DMS 273 (cell line): ENCODE results near the gene CLPTM1.
"Not testable (repeated sequence)": the region's sequence is repeated elsewhere in the genome, so short reads cannot be mapped to it uniquely, and the experiment has no call there.

Source experiments
- DNase-seq: peaks from one replicate; lab custom pipeline; 2025; ENCODE audit not compliant: unreplicated experiment; lab: John Stamatoyannopoulos, UW

The CLPTM1 gene

DNA sequence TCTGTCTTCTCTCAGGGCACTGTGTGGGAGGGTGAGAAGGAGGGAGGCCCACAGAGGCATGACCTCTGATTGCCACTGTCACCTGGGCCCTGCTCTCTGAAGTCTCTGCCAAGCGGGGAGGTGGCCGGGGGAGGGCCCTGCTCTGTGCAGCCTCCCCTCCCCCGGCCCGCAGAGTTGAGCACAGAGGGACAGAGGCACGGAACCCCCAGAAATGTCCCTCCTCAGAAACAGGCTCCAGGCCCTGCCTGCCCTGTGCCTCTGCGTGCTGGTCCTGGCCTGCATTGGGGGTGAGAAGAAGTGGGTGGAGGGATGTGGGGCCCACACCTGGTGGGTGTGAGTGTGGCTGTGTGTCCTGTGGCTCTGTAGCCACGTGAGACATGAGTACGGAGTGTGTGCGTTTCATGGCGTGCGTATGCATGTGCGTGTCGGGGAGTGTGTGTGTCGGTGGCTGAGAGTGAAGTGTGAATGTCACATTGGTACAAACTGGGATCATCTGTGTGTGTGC, 13.1 kb upstream of the CLPTM1 start, which contains the start of gene APOC4:
TSS of gene APOC4 (plus strand) at position 171 of the 505 bp plus-strand sequence. CDS start at position 212, 41 bp downstream.
- no peak for DNase-seq

DNA sequence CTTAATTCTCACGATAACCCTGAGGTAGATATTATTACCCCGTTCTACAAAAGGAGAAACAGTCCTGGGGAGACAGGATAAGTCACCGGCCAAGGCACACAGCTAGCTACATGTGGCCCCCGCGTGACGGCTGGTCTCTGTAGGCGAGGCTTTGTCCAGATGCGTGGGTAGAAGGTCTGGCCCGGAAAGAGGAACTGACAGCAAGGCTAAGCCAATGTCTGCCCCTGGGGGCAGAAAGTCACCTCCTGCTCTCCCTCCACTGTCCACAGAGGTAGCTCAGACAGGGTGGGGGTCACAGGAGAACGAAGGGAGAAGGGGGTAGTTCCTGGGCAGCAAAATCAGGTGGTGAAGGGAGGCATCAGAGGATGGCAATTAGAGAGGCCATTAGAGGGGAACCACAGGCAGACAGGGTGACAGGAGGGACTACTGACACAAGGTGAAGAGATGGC, 11.4 kb upstream of the CLPTM1 start:
- DNase-seq: no peak

GRCh38 chr19:44947041-44947581, 8.1 kb upstream of the CLPTM1 start:
- DNase-seq: no peak

DNA sequence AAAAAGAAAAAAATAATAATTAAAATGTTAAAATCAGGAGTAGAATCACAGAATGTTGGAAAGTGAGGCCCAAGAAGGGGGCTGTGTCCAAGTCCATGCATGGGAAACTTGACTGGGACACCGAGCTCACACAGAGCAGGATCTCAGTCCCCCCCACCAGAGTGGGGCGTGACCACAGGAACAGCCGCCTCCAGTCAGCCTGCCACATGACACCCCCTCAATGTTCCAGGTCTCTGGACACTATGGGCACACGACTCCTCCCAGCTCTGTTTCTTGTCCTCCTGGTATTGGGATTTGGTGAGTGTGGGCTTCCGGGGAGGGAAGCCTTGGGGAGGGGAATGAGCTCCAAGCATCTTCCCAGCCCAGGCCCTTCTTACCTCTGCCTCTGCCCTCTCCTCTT, 6.9 kb upstream of the CLPTM1 start:
- DNase-seq: peak; percentile 25

GRCh38 chr19:44948763-44949374, 6.3 kb upstream of the CLPTM1 start:
- DNase-seq: peak; percentile 74

- DNase-seq: no peak
Observed at GRCh38 chr19:44949550-44949949, 5.6 kb upstream of the CLPTM1 start.

- peak; percentile 92 for DNase-seq
Observed at GRCh38 chr19:44951179-44952159, 3.7 kb upstream of the CLPTM1 start.

GRCh38 chr19:44954278-44954648, 917 bp upstream of the CLPTM1 start:
- DNase-seq: no peak

- peak; percentile 62 for DNase-seq
Observed at GRCh38 chr19:44955505-44956439, 592 bp downstream of the CLPTM1 start.

DNA sequence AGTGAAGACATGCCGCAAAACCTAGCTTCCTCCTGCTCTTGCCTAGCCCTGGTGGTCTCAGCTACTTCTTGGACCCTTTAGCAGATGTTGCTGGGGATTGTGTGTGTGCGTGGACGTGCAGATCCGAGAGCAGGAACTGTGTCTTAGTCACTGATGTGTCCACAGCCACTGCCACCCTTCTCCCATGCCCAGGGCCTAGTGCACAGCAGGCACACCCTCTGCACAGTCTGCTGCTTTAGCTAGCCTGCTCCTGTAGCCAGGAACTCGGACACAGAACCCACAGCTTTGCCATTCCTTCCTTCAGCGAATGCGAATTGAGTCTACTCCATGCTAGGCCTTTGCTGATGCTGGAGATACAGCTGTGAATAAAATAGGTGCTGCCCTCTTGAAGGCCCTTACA, 2.3 kb downstream of the CLPTM1 start:
- no peak for DNase-seq

GRCh38 chr19:44958090-44958489, 2.9 kb downstream of the CLPTM1 start:
- DNase-seq: no peak

DNA sequence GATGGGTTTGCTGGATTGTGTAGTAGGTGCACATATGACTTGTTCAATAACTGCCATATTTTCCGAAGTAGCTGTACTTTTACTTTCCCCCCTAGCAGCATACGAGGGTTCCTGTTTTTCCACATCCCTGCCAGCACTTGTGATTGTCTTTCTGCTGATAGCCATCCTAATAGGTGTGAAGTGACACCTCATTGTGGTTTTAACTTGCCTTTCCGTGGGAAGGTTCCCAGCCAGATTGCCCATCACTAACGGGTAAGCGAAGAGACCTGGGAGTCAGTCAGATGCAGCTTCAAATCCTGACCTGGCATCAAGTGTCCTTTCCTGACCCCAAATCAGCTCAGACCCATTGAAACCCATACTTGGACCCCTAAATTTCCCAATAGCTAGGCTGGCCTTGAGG, 4.5 kb downstream of the CLPTM1 start:
- DNase-seq: no peak

GRCh38 chr19:44960906-44961728, 5.9 kb downstream of the CLPTM1 start:
- no peak for DNase-seq

- no peak for DNase-seq
Observed at GRCh38 chr19:44961821-44962220, 6.6 kb downstream of the CLPTM1 start.

- DNase-seq: no peak
Observed at GRCh38 chr19:44968118-44968517, 12.9 kb downstream of the CLPTM1 start.

DNA sequence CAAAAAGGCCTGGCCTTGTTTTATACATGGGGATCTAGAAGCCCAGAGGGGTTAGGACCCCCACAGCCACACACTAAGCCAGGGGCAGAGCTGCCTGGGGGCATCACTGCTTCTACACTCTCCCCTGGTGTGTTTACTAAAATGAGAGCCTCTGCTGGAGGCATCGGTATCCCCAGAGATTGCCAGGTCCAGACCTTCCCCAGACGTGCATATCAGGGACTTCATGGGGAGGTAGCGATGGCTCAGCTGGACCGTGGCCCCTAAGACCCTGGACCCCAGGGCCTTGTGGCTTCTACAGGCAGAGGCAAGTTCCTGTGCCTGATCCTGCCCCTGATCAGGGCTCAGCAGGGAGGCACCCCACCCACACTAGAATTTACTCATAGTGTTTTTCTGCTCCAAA, 13.5 kb downstream of the CLPTM1 start:
- no peak for DNase-seq

GRCh38 chr19:44969437-44969836, 14.3 kb downstream of the CLPTM1 start:
- no peak for DNase-seq

- DNase-seq: not testable (repeated sequence)
Observed at GRCh38 chr19:44971451-44971850, 16.3 kb downstream of the CLPTM1 start.

DNA sequence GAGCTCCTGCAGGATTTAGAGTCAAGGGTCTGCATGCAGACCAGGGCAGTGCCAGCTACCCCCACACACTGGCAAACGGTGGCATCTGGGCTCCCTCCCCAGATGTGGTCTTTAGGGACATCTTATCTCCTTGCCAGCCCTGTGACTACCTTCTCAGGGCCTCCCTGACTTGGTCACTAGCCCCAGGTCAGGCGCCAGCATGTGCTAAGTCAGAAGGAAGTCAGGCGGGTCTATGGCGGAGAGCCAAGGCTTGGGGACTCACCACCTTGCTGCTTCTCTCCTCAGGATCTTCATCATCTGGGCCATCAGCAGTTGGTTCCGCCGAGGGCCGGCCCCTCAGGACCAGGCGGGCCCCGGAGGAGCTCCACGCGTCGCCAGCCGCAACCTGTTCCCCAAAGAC, 17.6 kb downstream of the CLPTM1 start:
- DNase-seq: no peak
